GM04503 (cell line): Measurements from ENCODE around the gene PAIP1.
"Not testable (repeated sequence)": the region's sequence is repeated elsewhere in the genome, so short reads cannot be mapped to it uniquely, and the experiment has no call there.

ENCODE experiments used
- DNase-seq: peaks from one replicate; pipeline ENCODE4 v3.0.0-alpha.2; 2012; ENCODE audit warnings: low read depth

Gene PAIP1

GRCh38 chr5:43571237-43571636 is 14.4 kb upstream of the PAIP1 start:
- no peak for DNase-seq

DNA sequence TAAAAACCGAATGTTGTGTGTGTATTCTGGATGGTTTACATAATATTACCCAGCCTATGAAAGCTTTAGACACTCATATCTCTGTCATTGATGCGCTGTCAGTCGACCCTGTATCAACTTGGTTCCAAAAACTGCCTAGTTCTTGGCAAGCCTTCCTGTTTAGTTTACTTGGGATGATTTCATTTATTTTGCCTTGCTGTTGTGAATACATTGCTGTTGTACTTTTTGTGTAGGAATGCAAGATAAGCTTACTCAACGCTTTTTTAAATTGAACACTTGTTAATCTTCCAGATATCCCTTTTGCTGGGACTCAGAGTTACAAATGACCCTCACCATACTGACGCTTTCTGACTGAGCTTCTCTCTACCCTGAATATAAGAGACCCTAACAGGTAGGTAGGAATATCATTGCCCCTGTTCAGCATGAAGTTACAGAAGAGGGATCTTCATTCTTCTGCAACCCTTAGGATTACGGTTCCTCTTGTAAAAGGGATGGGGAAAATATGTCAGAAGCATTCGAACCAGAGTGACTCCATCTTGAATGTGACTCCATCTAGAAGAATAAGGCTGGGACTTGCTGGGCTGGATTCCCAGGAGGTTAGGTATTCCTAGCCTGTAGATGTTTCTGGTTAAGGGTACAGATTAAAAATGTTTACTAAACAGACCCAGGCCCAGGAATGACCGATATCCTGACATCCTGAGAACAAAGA is 13.7 kb upstream of the PAIP1 start:
- no peak for DNase-seq

- DNase-seq, result no peak
Measured at GRCh38 chr5:43569236-43569746, 12.4 kb upstream of the PAIP1 start.

- no peak for DNase-seq
Measured at GRCh38 chr5:43567967-43568366, 11.1 kb upstream of the PAIP1 start.

GRCh38 chr5:43565043-43565442 is 8.2 kb upstream of the PAIP1 start:
- no peak for DNase-seq

GRCh38 chr5:43564289-43564850 is 7.5 kb upstream of the PAIP1 start:
- no peak for DNase-seq

DNA sequence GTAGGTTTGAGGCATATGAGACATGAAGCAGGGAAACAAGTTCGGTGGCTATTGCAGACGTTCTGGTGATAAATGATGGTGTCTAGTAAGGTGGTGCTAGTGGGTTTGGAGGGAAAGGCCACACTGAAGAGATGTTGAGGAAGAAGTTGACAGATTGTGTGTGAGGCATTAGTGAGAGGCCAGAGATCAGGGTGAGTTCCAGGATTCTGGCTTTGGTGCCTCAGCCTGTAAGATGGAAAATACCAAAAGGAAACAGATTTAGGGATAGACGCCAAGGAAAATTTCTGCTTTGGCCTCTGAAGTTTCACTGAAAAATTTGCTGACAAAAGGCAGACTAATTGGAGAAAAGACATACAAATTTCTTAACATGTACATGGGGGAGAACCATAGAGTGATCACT is 6.4 kb upstream of the PAIP1 start:
- DNase-seq, result no peak

- DNase-seq, result no peak
Measured at GRCh38 chr5:43561356-43561755, 4.5 kb upstream of the PAIP1 start.

DNA sequence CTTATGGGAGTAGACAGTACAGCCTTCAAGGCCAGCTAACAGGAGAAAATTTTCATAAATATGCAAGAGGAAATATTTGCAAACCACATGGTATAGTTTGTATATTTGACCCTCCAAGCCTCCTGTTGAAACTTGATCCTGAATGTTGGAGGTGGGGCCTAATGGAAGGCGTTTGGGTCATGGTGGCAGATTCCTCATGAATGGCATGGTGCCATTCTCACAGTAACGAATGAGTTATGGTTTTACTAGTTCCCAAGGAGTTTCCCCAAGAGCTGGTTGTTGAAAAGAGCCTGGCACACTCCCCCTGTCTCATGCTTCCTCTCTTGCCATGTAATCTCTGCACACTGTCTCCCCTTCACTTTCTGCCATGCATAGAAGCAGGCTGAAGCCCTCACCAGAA is 3.3 kb upstream of the PAIP1 start:
- DNase-seq, result no peak

DNA sequence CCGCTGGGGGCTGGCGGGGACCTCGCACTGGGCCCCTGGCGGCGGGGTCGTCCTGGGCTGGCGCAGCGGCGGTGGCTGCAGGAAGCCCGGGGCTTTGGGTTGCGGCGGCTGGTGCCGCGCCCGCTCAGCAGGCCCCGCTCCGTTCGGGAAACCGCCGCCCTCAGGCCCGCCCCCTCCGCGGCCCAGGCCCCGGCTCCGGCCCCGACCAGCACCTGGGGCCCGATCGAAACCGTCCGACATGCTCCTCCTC is 345 bp downstream of the PAIP1 start:
- not testable (repeated sequence) for DNase-seq

GRCh38 chr5:43555895-43556606 is 826 bp downstream of the PAIP1 start:
- DNase-seq, result no peak

DNA sequence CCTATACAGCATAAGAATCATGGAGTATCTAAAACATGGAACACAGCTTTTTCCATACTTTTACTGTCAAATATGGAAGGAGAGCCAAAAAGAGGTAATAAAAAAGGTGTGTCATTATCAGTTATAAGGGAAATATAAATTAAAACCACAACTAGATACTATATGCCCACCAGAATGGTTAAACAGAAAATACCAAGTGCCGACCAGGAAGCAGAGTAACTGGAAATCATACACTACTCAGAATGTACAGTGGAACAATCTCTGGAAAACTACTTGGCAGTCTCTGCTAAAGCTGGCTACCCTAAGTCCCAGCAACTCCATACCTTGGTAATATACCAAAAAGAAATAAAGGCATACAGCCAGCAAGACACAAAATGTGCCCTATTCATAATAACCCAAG is 2.4 kb downstream of the PAIP1 start:
- no peak for DNase-seq

- DNase-seq, result no peak
Measured at GRCh38 chr5:43553381-43553780, 3.5 kb downstream of the PAIP1 start.

GRCh38 chr5:43551731-43552130 is 5.1 kb downstream of the PAIP1 start:
- DNase-seq, result no peak

DNA sequence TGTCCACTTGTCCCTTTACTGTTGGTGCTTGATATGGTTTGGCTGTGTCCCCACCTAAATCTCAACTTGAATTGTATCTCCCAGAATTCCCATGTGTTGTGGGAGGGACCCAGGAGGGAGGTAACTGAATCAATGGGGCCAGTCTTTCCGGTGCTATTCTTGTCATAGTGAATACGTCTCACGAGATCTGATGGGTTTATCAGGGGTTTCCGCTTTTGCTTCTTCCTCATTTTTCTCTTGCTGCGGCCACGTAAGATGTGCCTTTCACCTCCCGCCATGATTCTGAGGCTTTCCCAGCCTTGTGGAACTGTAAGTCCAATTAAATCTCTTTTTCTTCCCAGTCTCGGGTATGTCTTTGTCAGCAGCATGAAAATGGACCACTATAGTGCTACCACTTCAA is 7.6 kb downstream of the PAIP1 start:
- not testable (repeated sequence) for DNase-seq

DNA sequence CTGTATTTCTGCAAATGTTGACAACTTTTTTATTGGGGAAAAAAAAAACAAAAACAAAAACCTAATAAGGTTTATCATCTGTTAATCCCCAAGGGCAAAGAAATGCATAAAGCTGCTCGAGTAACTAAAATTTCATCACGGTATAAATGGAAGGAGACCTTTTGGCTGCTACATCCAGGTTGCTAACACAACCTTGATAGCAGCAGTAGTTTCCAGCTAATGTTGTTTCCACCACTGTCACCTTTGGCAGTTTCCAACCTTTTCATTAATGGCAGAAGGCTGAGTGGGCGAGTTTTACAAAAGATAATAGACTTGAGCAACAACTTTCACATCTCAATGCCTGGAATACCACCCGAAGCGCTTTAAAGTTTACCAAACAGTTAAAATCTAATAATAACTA is 8.5 kb downstream of the PAIP1 start:
- DNase-seq, result no peak

DNA sequence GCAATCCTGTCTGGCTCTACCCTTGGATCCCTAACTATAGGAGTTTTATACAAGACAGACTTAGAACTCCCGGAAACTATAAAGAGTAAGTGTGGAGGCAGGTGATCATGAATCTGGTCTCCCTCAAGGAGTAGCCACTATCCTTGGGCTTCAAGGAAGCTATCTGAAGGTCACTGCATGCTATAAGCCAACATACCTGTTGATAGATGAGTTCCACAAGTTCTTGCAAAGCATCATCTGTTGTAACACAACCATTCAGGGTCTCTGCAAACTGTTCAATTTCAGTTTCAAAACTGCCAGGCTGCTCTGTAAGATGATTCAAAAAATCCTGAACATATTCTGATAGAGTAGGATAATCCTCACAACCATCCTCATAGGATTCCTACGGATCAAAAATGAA is 9.3 kb downstream of the PAIP1 start:
- DNase-seq, result no peak

- DNase-seq, result no peak
Measured at GRCh38 chr5:43543434-43543833, 13.4 kb downstream of the PAIP1 start.

DNA sequence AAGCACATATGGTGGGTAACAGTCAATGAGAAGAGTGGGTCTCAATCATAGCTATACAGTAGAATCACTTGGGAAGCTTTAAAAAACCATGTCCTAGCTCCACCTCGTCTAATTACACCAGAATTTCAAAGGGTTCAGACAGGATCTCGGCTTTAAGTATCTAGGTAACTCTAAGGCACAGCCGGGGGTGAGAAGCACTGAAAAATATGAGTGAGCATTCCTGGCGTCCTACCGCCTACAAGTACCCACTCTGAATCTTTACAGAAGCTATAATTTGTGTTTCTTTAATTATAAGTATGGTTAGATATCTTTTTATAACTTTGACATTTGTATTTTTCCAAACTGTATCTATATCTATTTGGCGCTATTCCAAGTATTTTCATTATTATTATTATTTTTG is 16.1 kb downstream of the PAIP1 start:
- no peak for DNase-seq

DNA sequence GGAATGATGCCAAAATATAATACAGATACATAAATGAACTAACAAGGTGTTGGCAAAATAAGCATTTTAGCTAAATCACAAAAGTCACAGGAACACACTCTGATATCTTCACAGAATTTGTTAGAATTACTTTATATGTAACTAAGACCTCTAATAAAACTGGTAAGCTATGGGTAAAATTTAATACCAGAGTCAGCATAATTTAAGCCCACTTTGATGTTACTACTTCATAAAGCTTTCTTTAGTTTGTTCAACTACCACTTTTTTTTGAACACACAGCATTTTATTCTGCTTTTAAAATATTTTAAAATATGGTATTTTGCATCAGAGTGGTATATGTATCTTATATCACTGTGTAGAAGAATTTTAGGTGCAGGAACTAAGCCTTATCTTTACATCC is 19.9 kb downstream of the PAIP1 start:
- DNase-seq, result no peak

DNA sequence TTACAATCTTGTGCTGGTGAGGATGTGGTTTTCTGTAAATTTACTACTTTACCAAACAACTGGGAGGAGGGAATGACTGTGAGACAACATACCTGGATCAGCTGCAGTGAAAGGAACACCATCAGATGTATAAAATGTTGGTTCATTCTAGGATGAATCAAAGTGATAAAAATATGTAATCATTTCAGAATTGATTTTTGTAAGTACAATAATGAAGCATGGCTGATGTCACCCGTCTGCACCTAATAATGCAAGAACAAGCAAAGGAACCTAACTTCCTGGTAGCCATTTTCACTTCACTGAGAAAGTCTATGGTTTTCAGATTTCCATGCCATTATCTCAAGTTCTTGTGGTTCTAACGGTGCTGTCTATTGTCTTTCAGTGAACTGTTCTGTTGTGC is 23.2 kb downstream of the PAIP1 start:
- no peak for DNase-seq

DNA sequence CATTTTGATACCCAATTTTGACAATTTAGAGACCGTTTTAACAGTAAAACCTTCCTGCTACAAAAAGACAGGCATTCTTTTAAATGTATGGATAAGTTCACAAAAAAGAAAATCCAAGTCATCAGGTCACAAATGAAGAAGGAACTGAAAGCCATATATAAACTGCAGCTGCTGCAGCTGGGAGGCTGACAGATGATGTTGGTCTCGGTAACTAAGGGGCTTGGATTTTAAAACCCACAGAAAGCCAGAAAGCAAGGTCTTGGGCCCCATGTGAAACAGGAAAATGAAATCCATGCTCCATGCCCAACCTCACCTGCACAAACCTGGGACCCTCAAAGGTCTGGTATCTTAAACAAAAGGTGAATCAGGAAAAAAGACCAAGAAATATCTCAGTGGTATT is 26.2 kb downstream of the PAIP1 start:
- DNase-seq, result no peak

GRCh38 chr5:43523662-43524072 is 33.2 kb downstream of the PAIP1 start:
- no peak for DNase-seq

DNA sequence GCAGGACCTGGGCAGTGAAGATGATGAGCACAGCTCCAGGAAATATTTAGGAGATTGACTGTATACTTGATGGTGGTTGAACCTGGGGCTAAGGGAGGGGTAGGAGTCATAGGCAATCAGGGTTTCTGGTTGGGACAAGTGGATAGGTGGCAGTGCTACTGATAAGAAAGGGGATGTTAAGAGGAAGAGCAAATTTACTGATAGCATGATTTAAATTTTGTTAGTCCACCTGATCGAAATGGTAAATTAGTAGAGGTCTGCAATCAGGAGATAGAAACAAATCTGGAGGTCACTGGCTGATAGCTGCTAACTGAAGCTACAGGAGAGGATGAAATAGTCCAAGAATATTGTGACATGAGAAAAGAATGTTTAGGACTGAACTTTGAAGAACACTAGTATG is 36.3 kb downstream of the PAIP1 start:
- no peak for DNase-seq
